ENCODE measurements around the gene MYO1E. TPM values are rescaled to one million over a fixed set of nuclear protein-coding genes. Genes with fewer than 3 reads are reported as not detected.

The MYO1E gene
- total and polyA plus RNA-seq, 2 of the 8 experiments (the other 6 are each of a cell fraction or from before 2014, with no cell fraction given): 19.6 to 142 TPM

- peaks cover 0 to 2% of the 10 kb centered on the region in 2 experiments for H4K20me1 ChIP-seq (replicated peaks in 1 of 2; ENCODE audit: control insufficient read depth in 1 of 2, insufficient read depth in 2 of 2, low read length in 2 of 2)
- CTCF ChIA-PET (ENCODE audit: partially characterized antibody): no interaction called here
- H2BK120ac ChIP-seq (replicated peaks; ENCODE audit: low read depth, low read length): no peak overlapping the region
- no peak overlapping the region for H2BK5ac ChIP-seq (ENCODE audit: low read depth, low read length)
- H3K4me3 ChIP-seq (ENCODE audit: extremely low read depth in 1 of 4, insufficient read depth in 2 of 4, low read depth in 3 of 4, low read length in 4 of 4): no peak overlapping the region
- no peaks in the 10 kb centered on the region for H3K9me3 ChIP-seq (ENCODE audit: insufficient read depth in 2 of 2, low read depth in 1 of 2, low read length in 1 of 2)
- DNase-seq (ENCODE audit: low read depth in 1 of 2, low spot score in 2 of 2) (no peak), FAIRE-seq (no peak)
- H2BK12ac ChIP-seq (ENCODE audit: low read depth, low read length): no peak overlapping the region
- POLR2A ChIA-PET (ENCODE audit: partially characterized antibody): interaction anchor here (0.5 to 1.3 kb wide), 2 partner anchors 13 to 23 kb away, joined by 3 read pairs; no protein-coding TSS in a partner anchor
- H3K56ac ChIP-seq (replicated peaks; ENCODE audit: insufficient read length, low read depth, low read length): no peak overlapping the region
- no peak overlapping the region for H4K8ac ChIP-seq (ENCODE audit: extremely low read depth, insufficient read depth, low read length)
- WGBS, 2 experiments (ENCODE audit: extremely low coverage in 1 of 2, insufficient coverage in 1 of 2, insufficient read length in 1 of 2, insufficient replicate concordance in 2 of 2, low coverage in 1 of 2, low lambda C conversion rate in 2 of 2, missing lambda C conversion rate in 1 of 2): 94% methylated on average over 1 of the region's 1 CpG; no CpG with 5 or more reads in 1 of the 2 experiments
- H3K79me2 ChIP-seq (ENCODE audit: control insufficient read depth in 1 of 2, insufficient read depth in 2 of 2, low read length in 2 of 2): no peaks in the 10 kb centered on the region
- no peak overlapping the region for H3K4me2 ChIP-seq (ENCODE audit: insufficient read depth in 1 of 2, low read depth in 2 of 2, low read length in 2 of 2)
- no peak overlapping the region for H2AK5ac ChIP-seq (ENCODE audit: low read depth, low read length)
- H2BK20ac ChIP-seq (ENCODE audit: low read length): no peak overlapping the region
- no peaks in the 10 kb centered on the region for H3K4me1 ChIP-seq (replicated peaks in 1 of 4; ENCODE audit: control insufficient read depth in 3 of 4, insufficient read depth in 4 of 4, low read length in 3 of 4)
- TF ChIP-seq KDM1A (IDR thresholded peaks at IDR 0.05; ENCODE audit: borderline replicate concordance, low read length) (no peak), TAF7 (optimal IDR thresholded peaks at IDR 0.05; ENCODE audit: borderline replicate concordance, low read depth, low read length) (no peak)
- no peak overlapping the region for H3K4ac ChIP-seq (replicated peaks; ENCODE audit: insufficient read length, low read depth, low read length)
- no peak overlapping the region for H4K5ac ChIP-seq (ENCODE audit: insufficient read length, low read depth, low read length)
- H3K9ac ChIP-seq (replicated peaks in 1 of 4; ENCODE audit: extremely low read depth in 1 of 4, low read depth in 3 of 4, low read length in 3 of 4): no peak overlapping the region
- no peak overlapping the region for H3K23ac ChIP-seq (ENCODE audit: insufficient read length)
- no peak overlapping the region for H2BK15ac ChIP-seq (ENCODE audit: low read length)
- no peaks in the 10 kb centered on the region for H3K27me3 ChIP-seq (replicated peaks in 1 of 4; ENCODE audit: control insufficient read depth in 3 of 4, extremely low read depth in 1 of 4, insufficient read depth in 3 of 4, low read length in 3 of 4)
- H3K14ac ChIP-seq (ENCODE audit: insufficient read length): no peak overlapping the region
- H3K23me2 ChIP-seq (ENCODE audit: low read depth, low read length): no peaks in the 10 kb centered on the region
- peaks cover 0 to 63% (median 23%) of the 10 kb centered on the region in 4 experiments; a peak in 6 of 8 replicates for H3K36me3 ChIP-seq (ENCODE audit: control insufficient read depth in 2 of 4, insufficient read depth in 4 of 4, low read length in 3 of 4)
- no peak overlapping the region for H3K27ac ChIP-seq (ENCODE audit: low read depth, low read length)
- no peak overlapping the region for H2AFZ ChIP-seq (ENCODE audit: low read length)
- H3K18ac ChIP-seq (ENCODE audit: extremely low read depth, low read length): no peak overlapping the region
- no peaks in the 10 kb centered on the region for H3K79me1 ChIP-seq (ENCODE audit: low read depth, low read length)
- no peak overlapping the region for H4K91ac ChIP-seq (replicated peaks; ENCODE audit: insufficient read length, low read length)
These were observed 278.6 kb downstream of the MYO1E start for GRCh38 chr15:59094077-59094476.
